Right cardiac atrium (tissue), 5 donors: ENCODE results near the gene RASGRP1. TPM values are rescaled to one million over a fixed set of nuclear protein-coding genes. Genes with fewer than 3 reads are reported as not detected.

ENCODE experiments used
- ATAC-seq, 2 donors: fragments of 200-7000 bp; cut with Tn5 transposase; one replicate each; pipeline versions ENCODE4 v1.8.0 to v1.9.1; 2020; ENCODE audit warnings: moderate library complexity in 2 of 2, mild to moderate bottlenecking in 1 of 2
- DNase-seq, 3 donors: peaks; one replicate each; pipeline ENCODE4 v3.0.0-alpha.2; 2020
- H3K27ac ChIP-seq: one replicate; pipeline ENCODE4 v1.5.1; 2013; ENCODE audit warnings: mild to moderate bottlenecking, low read length, control low read depth, moderate library complexity
- H3K27me3 ChIP-seq: one replicate; pipeline ENCODE4 v1.6.1; 2013; ENCODE audit not compliant: control insufficient read depth, insufficient read depth
- H3K4me1 ChIP-seq: one replicate; pipeline ENCODE4 v1.6.1; 2013; ENCODE audit warnings: low read length; ENCODE audit not compliant: control insufficient read depth, insufficient read depth
- H3K4me3 ChIP-seq: one replicate; pipeline ENCODE4 v1.5.1; 2013; ENCODE audit warnings: low read length, control low read depth
- H3K9me3 ChIP-seq: one replicate; pipeline ENCODE4 v1.6.1; 2013; ENCODE audit warnings: low read length; ENCODE audit not compliant: control insufficient read depth
- WGBS: extraction: QIAGEN DNeasy Blood & Tissue Kit; methylation state at CpG from one replicate; pipeline ENCODE4 v1.1.7; 2013; 5-methylcytosine and 5-hydroxymethylcytosine counted together
- intact Hi-C, 4 donors: fragments of 100-400 bp; cut with DNase I; formaldehyde crosslinking; loops; one replicate each; pipeline versions ENCODE4 v1.11.0 to v1.14.0; 2022 to 2023
- polyA plus RNA-seq: library from polyadenylated mRNA; stranded (reverse); fragments of 200-250 nt; gene quantifications from one replicate; pipeline ENCODE4 v1.2.3, GENCODE V29; 2013
- total RNA-seq, 4 donors: library from RNA; stranded (reverse); fragmentation: NEBNext Ultra II Directional; extraction: Animal tissue kit (Norgen Biotek cat#: 25700); gene quantifications; one replicate each; pipeline ENCODE4 v1.2.1, GENCODE V29; 2021
- donor health status: healthy with polysubstance abuse.
- donor health status: DM: no; HTN: yes; CAD: no.
- donor health status: DM: no; HTN: no; CAD: no.
- donor health status: DM: no; HTN: yes; CAD: no; lungs with severe emphysema.
- donor health status: DM: yes; HTN: yes; CAD: no.

Gene RASGRP1
- total and polyA plus RNA-seq, 5 donors: 0.43 to 3.5 (median 1.4) TPM

DNA sequence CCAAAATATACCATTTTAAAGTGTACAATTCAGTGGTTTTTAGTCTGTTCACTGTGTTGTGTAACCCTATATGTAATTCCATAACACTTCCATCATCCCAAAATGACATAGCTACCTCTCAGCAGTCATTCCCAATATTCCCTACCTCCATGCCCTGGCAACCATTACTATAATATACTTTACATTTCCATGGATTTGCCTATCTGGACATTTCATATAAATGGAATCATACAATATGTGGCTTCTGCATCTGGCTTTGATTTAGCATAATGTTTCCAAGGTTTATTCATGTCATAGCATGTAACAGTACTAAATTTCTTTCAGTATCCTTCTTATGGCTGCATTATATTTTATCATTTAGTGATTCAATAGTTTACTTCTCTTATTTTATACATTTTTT, 85.3 kb downstream of the RASGRP1 start:
- H3K4me1 ChIP-seq: no peaks in the 10 kb centered on the region
- H3K27me3 ChIP-seq: no peaks in the 10 kb centered on the region
- ATAC-seq (no peak), DNase-seq (no peak)
- H3K27ac ChIP-seq: no peak overlapping the region
- no peaks in the 10 kb centered on the region for H3K9me3 ChIP-seq
- H3K4me3 ChIP-seq: no peak overlapping the region
- intact Hi-C loops: loop anchor here in 2 of 4 donors (10.0 kb wide), 3 partner anchors 66 to 206 kb away; no protein-coding TSS in a partner anchor

DNA sequence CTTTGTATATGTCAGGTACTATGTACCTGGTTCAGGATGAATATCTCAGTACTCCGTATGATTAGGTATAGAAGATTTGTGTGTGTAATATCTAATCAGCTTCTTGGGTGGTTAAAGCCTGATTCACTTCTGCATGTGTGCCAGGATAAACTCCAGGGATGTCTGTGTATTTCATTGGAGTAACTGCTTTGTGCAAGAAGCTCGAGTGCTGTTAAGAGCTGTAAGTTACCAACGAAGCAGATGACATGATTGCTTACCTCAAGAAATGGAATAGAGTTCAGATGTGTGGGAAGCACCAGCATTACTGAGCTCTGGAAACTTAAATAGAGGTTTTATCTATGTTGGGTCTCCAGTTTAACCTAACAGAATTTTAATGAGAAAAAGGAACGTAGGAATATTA, 87.0 kb downstream of the RASGRP1 start:
- Histone ChIP-seq H3K27me3 (no peaks in the 10 kb centered on the region), H3K4me1 (no peaks in the 10 kb centered on the region), H3K9me3 (no peaks in the 10 kb centered on the region), H3K27ac (no peak overlapping the region), H3K4me3 (no peak overlapping the region)
- DNase-seq (no peak), ATAC-seq (no peak)
- intact Hi-C loops: loop anchor here in 2 of 4 donors (10.0 kb wide), 3 partner anchors 67 to 207 kb away; no protein-coding TSS in a partner anchor
- 77% methylated on average over 4 of the region's 4 CpGs for WGBS

DNA sequence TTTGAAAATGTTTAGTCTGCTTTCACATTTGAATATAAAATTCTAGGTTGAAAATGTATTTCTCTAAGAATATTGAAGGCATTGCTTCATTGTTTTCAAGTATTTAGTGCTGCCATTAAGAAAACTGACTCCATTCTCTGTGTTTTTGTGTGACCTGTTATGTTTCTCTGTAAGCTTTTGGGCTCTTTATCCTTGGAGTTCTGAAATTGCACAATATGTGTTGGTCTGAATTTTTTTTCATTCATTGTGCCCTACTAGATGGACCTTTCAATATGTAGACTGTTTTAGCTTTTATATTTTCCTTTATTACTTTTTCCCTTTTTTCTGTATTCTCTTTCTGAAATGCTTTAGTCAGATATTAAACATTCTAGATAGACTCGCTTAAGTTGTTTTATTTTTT, 88.5 kb downstream of the RASGRP1 start:
- Histone ChIP-seq H3K27ac (no peak overlapping the region), H3K9me3 (no peaks in the 10 kb centered on the region), H3K4me3 (no peak overlapping the region), H3K27me3 (no peaks in the 10 kb centered on the region), H3K4me1 (no peaks in the 10 kb centered on the region)
- ATAC-seq: no peak
- no peak for DNase-seq
- intact Hi-C loops: loop anchor here in 2 of 4 donors (10.0 kb wide), 3 partner anchors 69 to 209 kb away; no protein-coding TSS in a partner anchor
- WGBS: 100% methylated on average over 1 of the region's 1 CpG

DNA sequence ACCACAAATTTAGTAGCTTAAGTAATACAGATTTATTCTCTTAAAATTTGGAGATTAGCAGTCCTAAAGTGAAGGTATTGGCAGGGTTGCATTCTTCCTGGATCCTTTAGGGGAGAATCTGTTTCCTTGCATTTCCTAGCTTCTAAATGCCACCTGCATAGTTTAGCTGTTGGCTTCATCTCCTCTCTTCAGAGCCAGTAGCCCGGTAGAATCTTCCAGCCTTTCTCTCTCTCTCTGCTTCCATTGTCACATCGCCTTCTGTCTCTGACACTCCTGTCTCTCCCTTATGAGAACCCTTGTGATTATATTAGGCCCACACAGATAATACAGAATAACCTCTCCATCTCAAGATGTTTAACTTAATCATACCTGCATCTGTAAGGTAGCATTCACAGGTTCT, 89.3 kb downstream of the RASGRP1 start:
- WGBS: 87% methylated on average over 2 of the region's 2 CpGs
- H3K27ac ChIP-seq: no peak overlapping the region
- no peak for DNase-seq
- no peaks in the 10 kb centered on the region for H3K4me1 ChIP-seq
- no peak for ATAC-seq
- H3K9me3 ChIP-seq: no peaks in the 10 kb centered on the region
- no peak overlapping the region for H3K4me3 ChIP-seq
- intact Hi-C loops: loop anchor here in 2 of 4 donors (10.0 kb wide), 3 partner anchors 69 to 209 kb away; no protein-coding TSS in a partner anchor
- no peaks in the 10 kb centered on the region for H3K27me3 ChIP-seq

DNA sequence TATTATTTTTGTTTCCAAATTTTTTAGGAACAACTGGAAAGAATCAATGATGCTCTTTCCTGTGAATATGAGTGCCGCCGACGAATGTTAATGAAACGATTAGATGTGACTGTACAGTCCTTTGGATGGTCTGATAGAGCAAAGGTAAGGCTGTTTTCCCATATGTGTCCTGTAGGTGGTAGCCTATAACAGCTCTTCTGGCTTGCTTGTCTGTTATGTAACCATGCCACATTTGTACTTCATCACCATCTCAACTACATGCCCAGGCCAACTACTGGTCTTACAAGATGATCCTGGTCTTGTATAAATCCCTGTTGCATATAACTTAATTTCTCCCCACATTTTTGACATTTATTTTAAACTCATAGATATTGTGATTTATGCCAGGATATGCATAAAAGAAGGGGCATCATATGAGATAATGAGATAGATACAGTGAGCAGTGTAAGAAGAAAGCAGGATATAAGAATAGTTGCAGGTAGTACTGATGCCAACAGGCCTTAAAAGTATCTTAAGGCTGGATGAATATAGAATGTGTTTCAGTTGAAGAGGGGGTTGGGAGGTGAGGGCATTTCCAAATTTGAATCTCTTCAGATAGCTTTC, 90.4 kb downstream of the RASGRP1 start:
- WGBS: 70% methylated on average over 4 of the region's 4 CpGs
- intact Hi-C loops: loop anchor here in 2 of 4 donors (10.0 kb wide), 3 partner anchors 71 to 211 kb away; no protein-coding TSS in a partner anchor
- Histone ChIP-seq H3K9me3 (no peaks in the 10 kb centered on the region), H3K27me3 (no peaks in the 10 kb centered on the region), H3K4me3 (no peak overlapping the region), H3K27ac (no peak overlapping the region), H3K4me1 (no peaks in the 10 kb centered on the region)
- ATAC-seq (peak; percentile 81 to 86), DNase-seq (no peak)

DNA sequence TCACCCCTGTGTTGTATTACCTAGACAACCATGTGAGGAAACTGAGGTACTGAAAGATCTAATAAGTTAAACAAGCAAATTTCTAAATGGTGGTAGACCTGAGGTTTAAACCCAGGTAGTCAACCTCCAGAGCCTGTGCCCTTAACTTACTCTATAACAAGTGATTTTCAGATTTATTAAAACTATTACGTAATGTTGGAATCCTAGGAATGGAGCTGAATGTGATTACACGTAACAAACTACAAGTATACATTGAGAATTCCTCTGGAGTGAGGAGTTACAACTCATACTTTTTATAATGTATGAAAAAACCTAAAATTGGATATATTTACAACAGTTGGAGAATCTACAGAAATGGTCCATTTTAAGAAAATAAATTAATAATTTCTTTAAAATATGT, 92.6 kb downstream of the RASGRP1 start:
- DNase-seq: no peak
- Histone ChIP-seq H3K4me1 (no peaks in the 10 kb centered on the region), H3K4me3 (no peak overlapping the region), H3K27ac (no peak overlapping the region), H3K27me3 (no peaks in the 10 kb centered on the region), H3K9me3 (no peaks in the 10 kb centered on the region)
- ATAC-seq: no peak
- 92% methylated on average over 2 of the region's 2 CpGs for WGBS
- intact Hi-C loops: loop anchor here in 2 of 4 donors (10.0 kb wide), 3 partner anchors 73 to 213 kb away; no protein-coding TSS in a partner anchor

GRCh38 chr15:38470816-38471215, 93.8 kb downstream of the RASGRP1 start:
- DNase-seq (no peak), ATAC-seq (no peak)
- Histone ChIP-seq H3K27me3 (no peaks in the 10 kb centered on the region), H3K27ac (no peak overlapping the region), H3K4me3 (no peak overlapping the region), H3K4me1 (no peaks in the 10 kb centered on the region), H3K9me3 (no peaks in the 10 kb centered on the region)
- 68% methylated on average over 1 of the region's 1 CpG for WGBS
- intact Hi-C loops: loop anchor here in 2 of 4 donors (10.0 kb wide), 3 partner anchors 74 to 214 kb away; no protein-coding TSS in a partner anchor

- H3K4me1 ChIP-seq: no peaks in the 10 kb centered on the region
- intact Hi-C loops: no loop called here
- no peaks in the 10 kb centered on the region for H3K9me3 ChIP-seq
- ATAC-seq (no peak), DNase-seq (no peak)
- H3K4me3 ChIP-seq: no peak overlapping the region
- no peak overlapping the region for H3K27ac ChIP-seq
- 79% methylated on average over 4 of the region's 4 CpGs for WGBS
- no peaks in the 10 kb centered on the region for H3K27me3 ChIP-seq
These were observed 99.9 kb downstream of the RASGRP1 start for GRCh38 chr15:38464675-38465074.

GRCh38 chr15:38463893-38464292, 100.7 kb downstream of the RASGRP1 start:
- WGBS: 92% methylated on average over 3 of the region's 3 CpGs
- ATAC-seq (no peak), DNase-seq (no peak)
- Histone ChIP-seq H3K9me3 (no peaks in the 10 kb centered on the region), H3K27me3 (no peaks in the 10 kb centered on the region), H3K27ac (no peak overlapping the region), H3K4me3 (no peak overlapping the region), H3K4me1 (no peaks in the 10 kb centered on the region)
- intact Hi-C loops: no loop called here

DNA sequence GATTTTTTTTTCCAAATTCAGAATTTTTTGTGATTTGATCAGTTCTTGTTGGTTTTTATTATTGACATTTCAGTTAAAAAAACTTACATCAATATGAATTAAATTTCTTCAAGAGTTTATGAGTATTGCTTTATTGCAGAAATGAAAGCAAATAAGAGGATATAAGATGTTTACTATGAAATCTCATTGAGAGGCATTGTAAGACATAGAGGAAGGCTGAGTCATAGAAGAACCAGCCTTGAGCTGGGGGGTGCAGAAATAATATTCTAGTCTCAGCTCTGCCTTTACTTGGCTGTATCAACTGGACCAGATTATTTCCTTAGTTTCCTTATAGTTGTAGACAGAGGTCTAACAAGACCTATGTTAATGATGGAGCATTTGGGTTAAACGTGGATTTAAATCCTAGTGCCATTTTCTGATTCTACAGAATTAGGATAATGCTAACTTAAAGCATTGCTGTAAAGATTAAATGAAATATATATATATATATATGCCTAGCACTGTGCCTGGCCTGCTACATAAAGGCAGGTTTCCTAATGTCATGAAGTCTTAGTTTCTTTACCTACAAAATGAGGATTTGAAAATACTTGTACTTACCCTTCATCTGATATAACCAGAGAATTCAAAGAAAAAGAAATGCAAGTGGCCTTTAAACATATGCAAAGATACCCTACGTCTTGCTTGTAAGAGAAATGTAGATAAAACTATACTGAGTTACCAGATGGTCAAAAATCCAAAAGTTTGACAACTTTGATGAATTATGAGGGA, 103.4 kb downstream of the RASGRP1 start:
- ATAC-seq (no peak), DNase-seq (no peak)
- Histone ChIP-seq H3K4me1 (no peaks in the 10 kb centered on the region), H3K27ac (no peak overlapping the region), H3K4me3 (no peak overlapping the region), H3K27me3 (no peaks in the 10 kb centered on the region), H3K9me3 (no peaks in the 10 kb centered on the region)
- intact Hi-C loops: no loop called here
- WGBS: 89% methylated on average over 2 of the region's 2 CpGs

DNA sequence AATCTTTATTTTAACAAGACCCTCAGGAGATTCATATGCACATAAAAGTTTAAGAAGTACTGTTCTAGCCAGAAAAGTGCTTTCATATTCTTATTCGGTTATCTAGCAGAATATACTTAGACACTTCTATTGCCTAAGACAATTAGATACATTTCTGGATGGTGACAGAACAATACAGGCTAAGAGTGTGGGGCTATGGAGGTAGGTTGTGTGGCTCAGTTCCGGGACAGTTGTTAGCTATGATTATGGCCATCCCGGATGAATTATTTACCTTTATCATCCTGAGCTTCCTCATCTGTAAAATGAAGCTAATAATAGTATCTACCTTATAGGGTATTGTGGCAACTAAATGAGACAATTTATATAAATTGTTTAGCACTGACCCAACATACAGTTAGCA, 104.1 kb downstream of the RASGRP1 start:
- no peaks in the 10 kb centered on the region for H3K9me3 ChIP-seq
- DNase-seq (no peak), ATAC-seq (no peak)
- intact Hi-C loops: no loop called here
- no peak overlapping the region for H3K4me3 ChIP-seq
- no peaks in the 10 kb centered on the region for H3K27me3 ChIP-seq
- no peak overlapping the region for H3K27ac ChIP-seq
- no peaks in the 10 kb centered on the region for H3K4me1 ChIP-seq
- WGBS: 87% methylated on average over 3 of the region's 3 CpGs
